Subcutaneous abdominal adipose tissue (tissue), 5 donors: ENCODE measurements around the gene SRMS.

Experiments used
- H3K27ac ChIP-seq: one replicate; pipeline ENCODE4 v1.7.0; 2013; ENCODE audit warnings: low read depth, mild to moderate bottlenecking, inconsistent platforms, low read length, moderate library complexity
- H3K27me3 ChIP-seq, 5 donors: one replicate each; pipeline ENCODE4 v1.7.0; 2013; ENCODE audit warnings: low read length in 5 of 5, inconsistent platforms in 1 of 5; ENCODE audit not compliant: control insufficient read depth in 5 of 5, insufficient read depth in 4 of 5
- H3K36me3 ChIP-seq, 5 donors: one replicate each; pipeline ENCODE4 v1.7.0; 2013; ENCODE audit warnings: low read length in 5 of 5; ENCODE audit not compliant: control insufficient read depth in 5 of 5, insufficient read depth in 5 of 5
- H3K4me1 ChIP-seq, 5 donors: one replicate each; pipeline ENCODE4 v1.7.0; 2013; ENCODE audit warnings: low read length in 5 of 5, mild to moderate bottlenecking in 3 of 5, moderate library complexity in 1 of 5; ENCODE audit not compliant: control insufficient read depth in 5 of 5, insufficient read depth in 5 of 5
- H3K4me3 ChIP-seq, 5 donors: one replicate each; pipeline ENCODE4 v1.7.0; 2013; ENCODE audit warnings: low read length in 5 of 5, low read depth in 1 of 5
- H3K9ac ChIP-seq, 5 donors: one replicate each; pipeline ENCODE4 v1.7.0; 2013; ENCODE audit warnings: low read length in 5 of 5, mild to moderate bottlenecking in 4 of 5, moderate library complexity in 3 of 5
- H3K9me3 ChIP-seq, 5 donors: one replicate each; pipeline ENCODE4 v1.7.0; 2013; ENCODE audit warnings: low read length in 5 of 5; ENCODE audit not compliant: control insufficient read depth in 5 of 5
- donor health status: healthy.
- donor health status: healthy.
- donor health status: healthy.
- donor health status: healthy.
- donor health status: healthy.

Gene SRMS

DNA sequence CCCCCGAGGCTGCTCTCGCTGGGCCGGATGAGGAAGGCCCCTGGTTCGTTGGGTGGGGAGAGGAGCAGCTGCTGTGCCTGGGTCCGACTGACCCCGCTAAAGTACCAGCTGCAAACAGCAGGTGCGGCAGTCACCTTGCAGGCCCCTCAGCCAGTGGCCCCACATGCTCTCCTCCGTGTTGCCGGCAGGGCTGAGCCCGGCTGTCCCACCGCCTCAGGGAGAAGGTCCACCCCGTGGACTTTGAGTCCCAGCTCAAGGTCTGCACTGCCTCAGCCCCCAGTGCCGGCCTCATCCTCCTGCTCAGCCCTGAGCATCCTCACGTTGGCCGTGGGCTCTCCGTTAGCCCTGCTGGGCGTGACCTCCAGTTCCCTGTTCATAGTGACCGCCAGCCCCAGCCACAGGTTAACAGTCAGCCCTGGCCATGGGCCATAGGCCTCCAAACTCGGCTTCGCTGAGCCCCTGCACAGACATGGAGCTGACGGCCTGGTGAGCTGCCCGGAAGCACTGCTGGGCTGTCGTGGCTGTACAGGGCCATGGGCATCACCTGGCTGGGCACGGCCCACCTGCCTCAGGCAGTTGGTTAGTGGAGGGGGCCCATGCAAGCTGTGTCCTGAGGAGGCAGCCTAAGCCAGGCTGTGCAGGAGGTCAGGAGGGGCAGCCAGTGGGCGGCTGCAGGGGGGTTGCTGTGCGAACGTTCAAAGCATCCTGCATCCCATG lies 3.1 kb downstream of the SRMS start:
- Histone ChIP-seq H3K4me1 (no peaks in the 10 kb centered on the region), H3K36me3 (no peaks in the 10 kb centered on the region), H3K9me3 (no peaks in the 10 kb centered on the region), H3K4me3 (no peak overlapping the region), H3K9ac (no peak overlapping the region), H3K27me3 (peaks cover 19 to 47% (median 30%) of the 10 kb centered on the region in 5 donors), H3K27ac (no peak overlapping the region)

DNA sequence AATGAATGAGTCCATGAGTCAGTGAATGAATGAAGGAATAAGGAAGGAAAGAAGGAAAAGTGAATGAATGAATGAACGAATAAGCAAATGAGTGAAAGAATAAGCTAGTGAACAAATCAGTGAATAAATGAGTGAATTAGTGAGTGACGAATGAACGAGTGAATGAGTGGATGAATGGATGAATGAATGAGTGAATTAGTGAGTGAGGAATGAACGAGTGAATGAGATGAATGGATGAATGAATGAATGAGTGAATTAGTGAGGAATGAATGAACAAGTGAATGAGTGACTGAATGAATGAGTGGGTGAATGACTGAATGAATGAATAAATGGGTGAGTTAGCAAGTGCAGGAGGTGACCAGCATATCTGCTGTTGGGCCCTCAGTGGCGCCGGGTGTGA lies 3.8 kb downstream of the SRMS start:
- no peak overlapping the region for H3K27ac ChIP-seq
- H3K9ac ChIP-seq: no peak overlapping the region
- peaks cover 19 to 43% (median 29%) of the 10 kb centered on the region in 5 donors for H3K27me3 ChIP-seq
- no peaks in the 10 kb centered on the region for H3K4me1 ChIP-seq
- H3K9me3 ChIP-seq: no peaks in the 10 kb centered on the region
- H3K36me3 ChIP-seq: no peaks in the 10 kb centered on the region
- H3K4me3 ChIP-seq: no peak overlapping the region

DNA sequence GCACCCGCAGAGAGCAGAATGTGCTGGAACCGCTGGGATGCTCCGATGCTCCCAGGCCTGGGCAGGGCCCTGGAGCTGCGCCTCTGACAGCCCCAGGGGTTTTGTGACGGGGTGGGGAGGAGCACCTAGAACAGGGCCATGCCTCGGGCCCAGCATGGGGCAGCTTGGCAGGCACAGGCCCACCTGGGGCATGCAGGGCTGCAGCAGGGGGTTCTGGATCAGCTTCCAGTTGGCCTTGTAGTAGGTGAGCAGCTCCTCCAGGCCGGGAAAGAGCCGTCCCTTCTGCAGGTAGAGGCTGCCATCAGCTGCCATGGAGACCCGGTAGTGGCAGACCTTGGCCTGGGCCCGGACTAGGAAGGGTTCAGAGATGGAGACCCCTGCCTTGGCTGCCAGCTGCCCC lies 4.4 kb downstream of the SRMS start:
- Histone ChIP-seq H3K9me3 (no peaks in the 10 kb centered on the region), H3K4me3 (no peak overlapping the region), H3K27me3 (peaks cover 14 to 37% (median 23%) of the 10 kb centered on the region in 5 donors), H3K4me1 (no peaks in the 10 kb centered on the region), H3K36me3 (no peaks in the 10 kb centered on the region), H3K9ac (no peak overlapping the region), H3K27ac (no peak overlapping the region)

DNA sequence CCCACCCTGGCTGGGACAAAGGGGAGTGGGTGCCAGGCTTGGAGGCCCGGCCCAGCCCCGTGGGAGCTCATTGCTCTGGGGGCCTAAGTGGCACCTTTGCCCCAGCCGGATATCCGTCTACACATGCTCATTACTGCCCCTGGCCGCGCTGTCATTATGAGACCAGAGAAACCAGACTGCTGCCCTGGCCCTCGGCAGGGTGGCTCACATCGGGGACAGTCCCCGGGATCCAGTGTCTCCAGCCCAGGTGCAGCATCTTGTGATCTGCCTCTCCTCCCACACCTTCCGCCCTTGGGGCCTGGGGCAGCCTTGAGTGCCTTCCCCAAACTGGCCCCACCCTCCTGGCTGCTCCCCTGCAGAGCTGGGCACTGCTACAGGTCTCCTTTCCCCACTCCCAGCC lies 4.9 kb downstream of the SRMS start:
- H3K4me1 ChIP-seq: peaks cover 0 to 4% (median 4%) of the 10 kb centered on the region in 5 donors
- H3K27ac ChIP-seq: no peak overlapping the region

DNA sequence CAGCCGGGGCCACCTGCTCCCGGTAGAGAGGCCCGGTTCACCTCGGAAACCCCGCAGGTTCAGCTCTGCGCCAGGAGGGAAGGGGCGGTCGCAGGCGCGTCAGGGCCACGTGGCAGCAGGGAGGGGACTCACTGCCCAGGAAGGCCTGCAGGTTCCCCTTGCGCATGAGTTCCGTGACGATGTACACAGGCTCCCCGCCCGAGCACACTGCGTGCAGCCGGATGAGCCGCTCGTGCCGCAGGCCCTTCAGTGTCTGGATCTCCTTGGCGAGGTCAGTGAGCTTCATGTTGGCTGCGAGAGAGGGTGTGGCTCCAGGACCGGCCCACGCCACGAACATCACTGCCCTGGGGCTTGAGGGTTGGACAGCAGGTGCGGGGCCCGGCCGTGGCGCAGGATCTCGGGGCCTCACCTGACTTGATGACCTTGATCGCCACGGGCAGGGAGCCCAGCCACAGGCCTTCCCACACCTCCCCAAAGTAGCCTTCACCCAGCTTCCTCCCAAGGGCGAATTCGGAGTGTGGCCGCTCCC lies 5.5 kb downstream of the SRMS start:
- Histone ChIP-seq H3K27ac (no peak overlapping the region), H3K27me3 (peaks cover 9 to 30% (median 19%) of the 10 kb centered on the region in 5 donors), H3K36me3 (no peaks in the 10 kb centered on the region), H3K4me3 (no peak overlapping the region), H3K9me3 (no peaks in the 10 kb centered on the region), H3K4me1 (peaks cover 0 to 10% (median 10%) of the 10 kb centered on the region in 5 donors), H3K9ac (no peak overlapping the region)

More for the DNA sequence above, 4.9 kb downstream of the SRMS start:
- Histone ChIP-seq H3K36me3 (no peaks in the 10 kb centered on the region), H3K9ac (no peak overlapping the region), H3K9me3 (no peaks in the 10 kb centered on the region), H3K27me3 (peaks cover 12 to 33% (median 20%) of the 10 kb centered on the region in 5 donors), H3K4me3 (no peak overlapping the region)

DNA sequence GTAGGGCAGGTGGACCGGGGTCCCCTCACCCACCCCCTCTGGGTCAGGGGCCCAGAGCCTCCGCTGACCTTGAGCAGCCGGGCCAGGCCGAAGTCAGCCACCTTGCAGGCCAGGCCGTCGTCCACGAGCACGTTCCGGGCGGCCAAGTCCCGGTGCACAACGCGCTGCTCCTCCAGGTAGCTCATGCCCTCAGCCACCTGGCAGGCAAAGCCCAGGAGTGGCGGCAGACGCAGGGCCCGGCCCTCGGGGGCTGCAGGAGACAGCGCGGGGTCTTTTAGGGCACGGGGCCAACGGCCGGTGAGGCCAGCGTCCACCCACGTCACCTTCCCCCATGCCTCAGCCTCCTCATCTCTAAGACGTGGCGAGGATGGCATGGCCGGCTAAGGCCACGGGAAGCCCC lies 6.2 kb downstream of the SRMS start:
- Histone ChIP-seq H3K27me3 (peaks cover 13 to 32% (median 17%) of the 10 kb centered on the region in 5 donors), H3K4me3 (no peak overlapping the region), H3K36me3 (no peaks in the 10 kb centered on the region), H3K27ac (no peak overlapping the region), H3K9ac (no peak overlapping the region), H3K4me1 (peaks cover 0 to 18% (median 17%) of the 10 kb centered on the region in 5 donors), H3K9me3 (no peaks in the 10 kb centered on the region)

DNA sequence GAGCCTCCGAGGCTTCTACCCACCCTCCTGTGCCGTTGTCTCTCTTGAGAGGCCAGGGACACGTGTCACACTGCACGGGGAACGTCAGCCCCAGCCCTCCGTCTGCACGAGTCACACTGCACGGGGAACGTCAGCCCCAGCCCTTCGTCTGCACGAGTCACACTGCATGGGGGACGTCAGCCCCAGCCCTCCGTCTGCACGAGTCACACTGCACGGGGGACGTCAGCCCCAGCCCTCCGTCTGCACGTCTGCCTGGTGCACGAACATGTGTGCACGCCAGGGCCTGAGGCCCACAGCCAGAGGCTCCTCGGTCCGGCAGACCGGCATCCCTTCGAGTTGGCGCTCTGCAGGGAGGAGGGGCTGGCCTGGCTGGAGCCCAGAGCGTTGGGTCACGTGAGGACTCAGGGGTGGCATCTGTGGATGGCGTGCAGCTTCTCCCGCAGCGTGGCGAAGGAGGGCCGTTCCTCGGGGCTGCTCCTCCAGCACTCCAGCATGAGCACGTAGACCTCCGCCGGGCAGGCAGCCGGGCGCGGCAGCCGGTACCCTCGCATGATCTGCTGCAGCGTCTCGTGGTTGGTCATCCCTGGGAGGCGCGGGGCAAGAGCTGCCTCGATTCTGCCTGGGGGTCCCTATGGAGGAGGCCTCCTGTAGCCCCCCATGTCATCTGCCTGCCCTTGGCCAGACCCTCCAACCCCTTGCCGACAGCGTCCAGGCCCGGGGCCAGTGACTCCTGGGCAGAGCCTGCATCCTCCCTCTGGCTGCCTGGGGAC lies 6.9 kb downstream of the SRMS start:
- Histone ChIP-seq H3K4me1 (peaks cover 0 to 20% (median 20%) of the 10 kb centered on the region in 5 donors), H3K9me3 (no peaks in the 10 kb centered on the region), H3K36me3 (no peaks in the 10 kb centered on the region), H3K27me3 (peaks cover 12 to 31% (median 16%) of the 10 kb centered on the region in 5 donors), H3K9ac (no peak overlapping the region), H3K27ac (no peak overlapping the region), H3K4me3 (no peak overlapping the region)

DNA sequence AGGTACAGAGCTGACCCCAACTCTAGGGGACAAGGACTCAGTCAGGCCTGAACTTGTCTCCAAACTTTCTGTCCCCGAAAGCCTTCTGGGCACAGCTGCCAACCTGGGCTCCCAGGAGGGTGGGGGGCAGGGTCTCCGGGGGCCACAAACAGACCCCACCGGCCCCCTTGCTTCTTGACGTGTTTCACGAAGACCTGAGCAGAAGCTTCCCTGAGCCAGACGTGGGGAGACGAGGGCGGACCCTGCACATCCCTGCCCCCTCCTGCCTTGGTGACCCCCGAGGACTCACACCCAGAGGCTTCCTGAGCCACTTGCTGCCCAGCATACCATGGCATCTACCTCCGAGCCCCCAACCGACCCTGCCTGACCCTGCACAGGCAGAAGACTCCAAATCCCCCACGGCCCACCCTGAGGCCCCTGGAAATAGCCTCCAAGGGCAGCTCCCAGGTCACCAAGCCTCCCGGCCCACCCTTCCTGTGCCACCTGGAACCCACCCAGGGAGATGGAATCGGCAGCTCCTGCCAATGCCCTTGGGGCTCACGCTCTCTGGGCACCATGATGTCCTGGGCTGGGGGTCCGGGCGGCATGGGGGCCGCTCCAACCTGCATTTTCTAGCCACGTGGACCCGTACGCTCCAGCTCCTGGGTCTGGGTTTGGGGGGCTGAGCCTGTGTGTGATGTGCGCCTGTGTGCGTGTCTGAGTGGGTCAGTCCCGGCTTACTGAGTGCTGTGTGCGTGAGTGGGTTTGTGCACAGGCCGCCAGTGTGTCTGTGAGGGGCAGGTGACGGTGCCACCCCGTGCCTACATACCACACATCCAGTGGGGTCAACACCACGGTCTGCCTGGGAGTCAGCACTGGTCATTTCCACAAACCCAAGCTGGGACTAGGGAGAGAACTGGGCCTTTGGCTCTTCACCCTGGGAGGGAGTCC lies 7.8 kb downstream of the SRMS start:
- Histone ChIP-seq H3K4me3 (no peak overlapping the region), H3K9ac (no peak overlapping the region), H3K27me3 (peaks cover 14 to 30% (median 18%) of the 10 kb centered on the region in 5 donors), H3K27ac (no peak overlapping the region), H3K9me3 (no peaks in the 10 kb centered on the region), H3K4me1 (peaks cover 0 to 23% (median 20%) of the 10 kb centered on the region in 5 donors), H3K36me3 (no peaks in the 10 kb centered on the region)

DNA sequence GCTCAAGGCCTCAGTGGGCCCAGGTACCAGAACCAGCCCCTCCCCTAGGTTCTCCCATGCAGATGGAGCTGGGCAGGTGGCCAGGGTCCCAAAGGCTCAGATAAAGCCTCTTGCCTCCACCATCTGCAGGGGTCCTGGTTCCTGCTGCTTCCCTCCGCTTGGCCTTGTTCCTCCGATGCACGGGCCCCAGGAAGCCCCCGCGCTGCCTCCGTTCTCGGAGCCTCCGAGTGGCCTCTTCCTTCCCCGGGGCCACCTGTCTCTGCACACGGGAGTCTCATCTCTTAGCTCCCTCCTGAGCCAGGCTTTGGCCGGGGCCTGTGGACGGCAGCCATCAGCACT lies 8.5 kb downstream of the SRMS start:
- H3K27me3 ChIP-seq: peaks cover 21 to 30% (median 22%) of the 10 kb centered on the region in 5 donors
- no peak overlapping the region for H3K9ac ChIP-seq
- no peak overlapping the region for H3K27ac ChIP-seq
- no peaks in the 10 kb centered on the region for H3K36me3 ChIP-seq
- no peak overlapping the region for H3K4me3 ChIP-seq
- H3K4me1 ChIP-seq: peaks cover 0 to 24% (median 20%) of the 10 kb centered on the region in 5 donors
- H3K9me3 ChIP-seq: no peaks in the 10 kb centered on the region
